HG02970 (cell line): ENCODE results near the gene ZC3H18.

Experiments
- ATAC-seq: cut with Tn5 transposase; IDR thresholded peaks from one replicate; pipeline ENCODE4 v1.9.1; 2021; ENCODE audit warnings: mild to moderate bottlenecking, moderate library complexity, moderate number of reproducible peaks; ENCODE audit not compliant: unreplicated experiment, low FRiP score

The ZC3H18 gene

DNA sequence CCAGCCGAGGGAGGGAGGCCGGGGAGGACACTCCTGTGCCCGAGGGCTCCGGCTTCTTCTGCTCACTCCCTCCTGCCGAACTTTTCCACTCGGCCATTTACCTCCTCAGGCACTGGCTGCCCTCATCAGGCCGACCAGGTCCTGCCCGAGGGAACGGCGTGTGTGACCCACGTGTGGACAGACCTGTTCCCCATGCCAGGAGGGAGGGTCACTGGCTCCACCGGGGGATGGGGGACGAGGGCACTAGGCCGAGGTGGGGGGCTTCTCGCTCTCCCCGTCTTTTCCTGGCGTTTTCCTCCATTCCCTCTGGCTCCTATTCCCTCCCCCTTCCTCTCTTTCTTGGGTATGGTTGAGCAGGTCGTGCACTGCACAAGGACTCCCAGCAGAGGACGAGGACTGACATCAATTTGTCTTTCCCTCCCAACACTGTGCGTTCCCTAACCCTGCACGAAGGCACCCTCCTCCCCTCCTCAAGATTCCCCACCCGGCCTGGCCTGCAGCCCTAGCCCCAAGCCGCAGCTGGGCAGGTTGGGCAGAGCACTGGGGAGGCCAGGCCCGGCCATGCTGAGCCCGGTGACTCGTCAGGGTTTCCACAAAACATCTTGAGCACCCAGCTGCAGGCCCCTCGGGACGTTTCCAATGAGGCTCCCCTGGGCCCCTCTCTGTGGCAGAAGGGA lies 64.9 kb downstream of the ZC3H18 start:
- ATAC-seq: no peak

DNA sequence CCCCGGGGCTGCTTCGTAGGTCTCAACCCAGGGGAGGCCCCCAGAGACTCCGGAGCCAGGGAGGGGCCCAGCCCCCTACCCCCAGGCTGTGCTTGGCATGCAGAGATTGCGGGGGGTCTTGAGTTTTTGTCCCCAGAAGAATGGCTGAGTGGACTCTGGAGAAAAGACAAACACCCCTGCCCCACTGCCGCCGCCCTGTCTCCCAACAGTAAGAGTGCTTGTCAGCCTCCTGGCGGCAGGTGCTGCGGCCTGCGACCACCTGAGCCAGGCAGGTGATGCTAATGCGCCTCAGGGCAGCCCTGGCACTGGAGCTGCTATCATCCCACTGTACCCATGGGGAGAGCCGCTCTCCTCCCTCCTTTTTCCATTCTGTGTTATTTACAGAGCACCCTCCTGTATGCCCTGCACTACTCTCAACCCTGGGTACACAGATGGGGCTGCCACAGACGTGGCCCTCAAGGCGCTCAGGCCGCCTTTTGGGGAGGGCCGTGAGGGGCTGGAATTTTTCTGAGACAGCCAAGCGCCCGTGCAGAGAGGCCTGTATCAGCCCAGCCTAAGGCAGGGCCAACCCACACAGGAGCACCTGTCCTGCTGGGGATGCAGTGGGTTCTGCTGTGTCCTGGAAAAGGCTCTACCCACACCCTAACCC lies 65.6 kb downstream of the ZC3H18 start:
- ATAC-seq: no peak

- no peak for ATAC-seq
Observed at GRCh38 chr16:88636488-88637265, 66.5 kb downstream of the ZC3H18 start.

GRCh38 chr16:88638323-88639230 lies 68.4 kb downstream of the ZC3H18 start, which contains the start of gene IL17C:
Gene IL17C (plus strand): TSS chr16:88638572. CDS start chr16:88638642, 70 bp downstream.
- no peak for ATAC-seq

GRCh38 chr16:88639231-88640038 lies 69.2 kb downstream of the ZC3H18 start:
- ATAC-seq: no peak

GRCh38 chr16:88640039-88640495 lies 69.9 kb downstream of the ZC3H18 start:
- ATAC-seq: no peak

DNA sequence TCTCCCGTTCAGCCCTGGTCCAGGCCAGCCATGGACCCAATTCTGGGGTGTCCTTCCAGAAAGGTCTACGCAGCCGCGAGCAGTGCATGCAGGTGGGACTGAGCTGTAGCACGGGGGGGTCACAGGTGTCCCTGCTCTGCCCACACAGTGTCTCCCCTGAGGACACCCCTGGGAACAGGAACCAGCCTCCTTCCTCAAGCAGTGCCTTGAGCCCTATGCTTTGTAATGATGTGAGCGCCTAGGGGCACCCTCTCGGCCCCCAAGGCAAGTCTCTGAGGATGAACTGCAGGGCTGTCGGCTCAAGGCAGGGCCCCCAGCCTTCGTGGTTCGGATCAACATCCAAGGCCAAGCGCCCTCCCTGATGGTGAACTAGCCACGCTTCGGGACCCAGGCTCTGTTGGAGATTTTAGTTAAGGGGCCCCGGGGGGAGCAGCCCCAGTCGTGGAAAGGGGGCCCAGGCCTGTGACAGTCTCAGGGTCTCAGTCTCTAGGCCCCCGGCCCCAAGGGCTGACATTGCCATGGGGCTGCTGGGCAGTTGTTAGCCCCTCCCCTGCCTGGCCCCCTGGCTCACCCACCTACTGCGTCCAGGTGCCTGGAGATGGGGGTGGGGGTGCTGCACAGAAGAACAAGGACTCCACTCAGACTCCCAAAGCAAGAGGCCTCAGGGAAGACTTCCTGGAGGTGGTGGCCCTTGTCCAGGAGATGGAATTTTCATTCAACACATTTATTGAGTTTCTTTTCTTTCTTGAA lies 70.5 kb downstream of the ZC3H18 start:
- ATAC-seq: no peak

DNA sequence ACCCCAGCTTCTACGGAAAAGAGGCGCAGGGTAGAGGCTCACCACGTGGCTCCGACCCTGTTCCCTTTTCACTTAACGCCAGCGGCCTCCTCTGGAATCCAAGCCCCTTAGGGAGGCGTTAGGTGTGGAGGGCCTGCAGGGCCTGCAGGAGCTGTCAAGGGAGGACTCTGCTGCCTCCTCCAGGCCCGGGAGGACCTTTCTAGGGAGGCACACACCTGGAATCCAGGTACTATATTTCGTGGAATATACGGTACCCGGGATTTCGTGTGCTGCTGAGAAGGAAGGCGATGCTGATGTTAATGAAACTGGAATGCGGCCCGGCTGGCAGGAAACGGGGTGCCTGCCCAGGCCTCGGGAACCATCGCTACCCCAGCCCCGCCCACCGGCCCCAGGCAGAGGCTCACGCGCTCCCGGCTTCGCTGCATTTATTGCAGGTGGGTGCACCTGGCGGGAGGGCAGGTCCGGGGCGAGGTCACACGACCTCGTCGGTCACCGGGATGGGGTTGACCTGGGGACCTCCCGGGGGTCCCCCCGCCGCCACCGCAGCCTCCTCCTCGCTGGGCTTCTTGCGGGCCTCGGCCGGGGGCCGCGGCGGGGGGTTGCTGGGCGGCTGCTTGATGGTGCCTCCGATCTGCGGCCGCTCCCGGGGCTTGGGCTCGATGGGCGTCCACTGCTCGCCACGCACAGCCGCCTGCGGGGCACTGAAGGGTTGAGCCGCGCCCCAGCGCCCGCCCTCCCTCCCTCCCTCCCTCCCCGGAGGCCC lies 72.9 kb downstream of the ZC3H18 start:
- ATAC-seq: no peak

- ATAC-seq: no peak
Observed at GRCh38 chr16:88643644-88643932, 73.4 kb downstream of the ZC3H18 start.

- no peak for ATAC-seq
Observed at GRCh38 chr16:88645455-88645854, 75.3 kb downstream of the ZC3H18 start.

- no peak for ATAC-seq
Observed at GRCh38 chr16:88645941-88646340, 75.7 kb downstream of the ZC3H18 start.

DNA sequence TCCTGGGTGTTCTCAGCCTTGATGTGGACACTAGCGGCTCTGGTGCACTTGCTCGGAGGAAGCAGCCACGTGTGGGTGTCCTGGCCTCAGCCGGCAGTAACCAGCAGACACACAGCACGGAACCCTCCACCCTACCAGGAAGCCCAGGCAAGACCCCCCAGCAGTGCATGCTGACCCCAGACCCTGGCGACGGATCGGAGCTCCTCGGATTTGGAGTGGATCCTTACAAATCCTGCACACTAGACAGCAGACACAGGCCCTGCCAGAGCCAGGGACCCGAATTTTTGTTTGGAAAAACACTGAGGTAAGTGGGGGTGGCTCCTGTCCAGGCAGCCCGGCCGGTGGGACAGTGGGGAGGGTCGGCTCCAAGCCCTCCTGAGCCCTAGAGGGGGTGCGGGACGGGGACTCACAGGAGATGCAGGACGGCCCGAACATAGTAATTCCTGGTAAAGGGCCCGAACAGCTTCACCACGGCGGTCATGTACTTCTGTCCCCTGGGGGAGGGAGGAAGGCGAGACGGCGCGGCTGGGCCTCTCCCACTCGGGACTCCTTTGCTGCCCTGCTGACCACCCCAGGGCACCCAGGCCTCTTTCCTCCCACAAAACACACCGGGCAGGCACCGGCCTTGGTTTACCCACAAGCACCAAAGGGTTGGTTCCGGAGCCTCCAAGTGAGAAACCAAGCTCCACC lies 76.3 kb downstream of the ZC3H18 start:
- no peak for ATAC-seq

DNA sequence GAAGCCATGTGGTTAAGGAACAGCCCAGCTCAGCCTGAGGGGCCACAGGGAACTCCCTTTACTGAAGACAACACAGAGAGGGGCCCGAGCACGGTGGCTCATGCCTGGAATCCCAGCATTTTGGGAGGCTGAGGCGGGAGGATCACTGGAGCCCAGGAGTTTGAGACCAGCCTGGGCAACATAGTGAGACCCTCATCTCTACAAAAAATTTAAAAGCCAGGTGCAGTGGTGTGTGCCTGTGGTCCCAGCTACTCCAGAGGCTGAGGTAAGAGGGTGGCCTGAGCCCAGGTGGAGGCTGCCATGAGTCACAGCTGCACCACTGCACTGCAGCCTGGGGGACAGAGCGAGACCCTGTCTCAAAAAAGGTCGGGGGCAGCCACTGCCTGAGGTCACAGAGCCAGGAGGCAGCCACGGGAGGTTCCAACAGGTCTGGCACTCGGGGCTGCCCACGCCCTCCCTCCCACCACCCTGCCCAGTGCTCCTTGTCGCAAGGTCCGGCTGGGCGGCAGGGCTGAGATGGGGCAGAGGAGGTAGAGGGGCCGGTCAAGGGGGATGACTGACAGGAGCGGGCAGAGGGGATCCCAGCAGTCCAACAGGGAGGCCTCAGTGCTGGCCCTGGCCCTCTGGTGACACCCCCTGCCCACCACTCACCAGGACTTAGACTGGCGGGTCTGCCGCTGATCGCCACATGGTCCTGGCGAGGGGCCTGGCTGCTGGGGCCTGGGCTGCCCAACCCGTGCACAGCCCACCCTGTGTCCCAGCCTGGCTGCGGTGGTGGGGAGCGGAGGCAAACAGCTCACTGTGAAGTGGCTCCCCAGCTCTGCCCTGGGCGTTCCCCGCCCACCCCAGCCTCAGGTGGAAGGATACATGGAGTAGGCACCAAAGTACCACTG lies 77.2 kb downstream of the ZC3H18 start:
- ATAC-seq: no peak

DNA sequence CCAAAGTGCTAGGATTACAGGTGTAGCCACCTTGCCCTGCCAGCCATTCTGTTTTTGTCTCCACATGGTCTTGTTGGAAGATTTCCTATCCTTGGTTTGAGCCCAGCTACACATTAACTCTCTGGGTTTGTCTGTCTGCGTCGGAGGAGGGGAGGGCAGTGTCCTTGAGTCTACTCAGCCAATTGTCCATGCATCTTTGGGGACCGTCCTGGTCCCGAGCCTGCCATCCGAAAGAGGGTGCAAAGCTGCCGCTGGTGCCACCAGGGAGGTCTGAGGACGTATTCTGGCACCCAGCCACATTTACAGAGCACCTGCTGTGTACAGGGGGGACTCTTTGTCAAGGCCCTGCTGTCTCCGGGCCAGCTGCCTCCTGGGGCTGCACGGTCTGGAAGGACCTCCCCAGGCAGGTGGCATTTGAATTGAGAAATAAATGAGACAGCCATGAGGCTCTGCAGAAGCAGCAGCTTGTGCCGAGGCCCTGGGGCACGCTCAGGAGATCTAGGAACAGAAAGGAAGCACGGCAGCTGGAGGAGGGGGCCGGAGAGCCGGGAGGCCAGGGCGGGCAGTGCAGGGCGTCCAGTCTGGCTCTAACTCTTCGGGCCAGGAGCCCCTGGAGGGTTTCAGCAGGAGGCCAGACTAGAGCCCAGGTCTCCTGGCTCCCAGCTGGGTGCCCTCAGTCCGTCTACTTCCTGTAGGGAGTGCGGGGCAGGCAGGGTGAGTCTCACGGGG lies 79.2 kb downstream of the ZC3H18 start:
- no peak for ATAC-seq

GRCh38 chr16:88649924-88650748 lies 79.9 kb downstream of the ZC3H18 start:
- ATAC-seq: peak; percentile 12
